OCI-LY3 (cell line): ENCODE results near the gene BCL6B.

ENCODE experiments used
- EZH2phosphoT487 ChIP-seq: fragments of 200-600 bp; shearing (Covaris generic); IDR thresholded peaks from 2 replicates; pipeline ENCODE4 v1.6.1; 2018; ENCODE audit warnings: antibody characterized with exemption, mixed run types, low read depth
- TF ChIP-seq, protein P1 (sequence below): fragments of 200-600, 300-600 bp; sonication (generic); IDR thresholded peaks from 2 replicates; pipeline ENCODE4 v1.5.1; 2014; ENCODE audit warnings: antibody characterized with exemption, low read length, low read depth

DNA sequence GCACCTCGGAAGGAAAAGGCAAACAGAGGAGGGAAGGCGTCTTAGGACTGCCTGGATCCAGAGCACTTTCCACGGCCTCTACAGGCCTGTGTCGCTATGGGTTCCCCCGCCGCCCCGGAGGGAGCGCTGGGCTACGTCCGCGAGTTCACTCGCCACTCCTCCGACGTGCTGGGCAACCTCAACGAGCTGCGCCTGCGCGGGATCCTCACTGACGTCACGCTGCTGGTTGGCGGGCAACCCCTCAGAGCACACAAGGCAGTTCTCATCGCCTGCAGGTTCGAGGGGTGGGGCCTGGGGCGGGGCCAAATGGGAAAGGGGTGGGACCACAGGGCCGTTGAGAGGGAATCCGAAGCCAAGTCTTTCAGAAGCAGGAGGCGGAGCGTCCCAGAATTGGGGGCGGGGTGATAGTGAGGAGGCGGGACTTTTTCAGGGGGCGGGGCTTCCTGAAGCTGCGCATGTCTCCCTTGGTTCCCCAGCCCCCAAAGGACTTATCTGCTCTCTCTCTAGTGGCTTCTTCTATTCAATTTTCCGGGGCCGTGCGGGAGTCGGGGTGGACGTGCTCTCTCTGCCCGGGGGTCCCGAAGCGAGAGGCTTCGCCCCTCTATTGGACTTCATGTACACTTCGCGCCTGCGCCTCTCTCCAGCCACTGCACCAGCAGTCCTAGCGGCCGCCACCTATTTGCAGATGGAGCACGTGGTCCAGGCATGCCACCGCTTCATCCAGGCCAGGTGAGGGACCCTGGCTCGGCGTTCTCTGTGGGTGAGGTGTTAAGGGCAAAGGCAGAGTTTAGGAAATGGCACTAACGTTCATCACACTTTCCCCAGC, 939 bp downstream of the BCL6B start:
- TF ChIP-seq, protein P1, sequence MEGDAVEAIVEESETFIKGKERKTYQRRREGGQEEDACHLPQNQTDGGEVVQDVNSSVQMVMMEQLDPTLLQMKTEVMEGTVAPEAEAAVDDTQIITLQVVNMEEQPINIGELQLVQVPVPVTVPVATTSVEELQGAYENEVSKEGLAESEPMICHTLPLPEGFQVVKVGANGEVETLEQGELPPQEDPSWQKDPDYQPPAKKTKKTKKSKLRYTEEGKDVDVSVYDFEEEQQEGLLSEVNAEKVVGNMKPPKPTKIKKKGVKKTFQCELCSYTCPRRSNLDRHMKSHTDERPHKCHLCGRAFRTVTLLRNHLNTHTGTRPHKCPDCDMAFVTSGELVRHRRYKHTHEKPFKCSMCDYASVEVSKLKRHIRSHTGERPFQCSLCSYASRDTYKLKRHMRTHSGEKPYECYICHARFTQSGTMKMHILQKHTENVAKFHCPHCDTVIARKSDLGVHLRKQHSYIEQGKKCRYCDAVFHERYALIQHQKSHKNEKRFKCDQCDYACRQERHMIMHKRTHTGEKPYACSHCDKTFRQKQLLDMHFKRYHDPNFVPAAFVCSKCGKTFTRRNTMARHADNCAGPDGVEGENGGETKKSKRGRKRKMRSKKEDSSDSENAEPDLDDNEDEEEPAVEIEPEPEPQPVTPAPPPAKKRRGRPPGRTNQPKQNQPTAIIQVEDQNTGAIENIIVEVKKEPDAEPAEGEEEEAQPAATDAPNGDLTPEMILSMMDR: no peak
- TF ChIP-seq EZH2phosphoT487: no peak
